Liver (tissue), 3 donors: ENCODE data around the gene PRSS8.

Experiments used
- FOXA1 ChIP-seq: IDR thresholded peaks from 2 replicates; pipeline ENCODE4 v1.6.1; 2016; ENCODE audit warnings: antibody characterized with exemption
- GABPA ChIP-seq, 2 donors: IDR thresholded peaks in 1 of 2; conservative IDR thresholded peaks in 1 of 2; 2 replicates each; pipeline ENCODE4 v1.6.1; 2016; ENCODE audit warnings: antibody characterized with exemption in 2 of 2, mild to moderate bottlenecking in 1 of 2, moderate library complexity in 1 of 2
- RXRA ChIP-seq, 2 donors: IDR thresholded peaks; 2 replicates each; pipeline ENCODE4 v1.6.1; 2017 to 2018; ENCODE audit warnings: antibody characterized with exemption in 2 of 2, mild to moderate bottlenecking in 1 of 2
- SP1 ChIP-seq: IDR thresholded peaks from 2 replicates; pipeline ENCODE4 v1.6.1; 2018; ENCODE audit warnings: antibody characterized with exemption, mild to moderate bottlenecking
- TAF1 ChIP-seq: conservative IDR thresholded peaks from 2 replicates; pipeline ENCODE4 v1.6.1; 2016; ENCODE audit warnings: antibody characterized with exemption, mild to moderate bottlenecking
- YY1 ChIP-seq: IDR thresholded peaks from 2 replicates; pipeline ENCODE4 v1.6.1; 2016; ENCODE audit warnings: antibody characterized with exemption, mild to moderate bottlenecking
- TF ChIP-seq, protein P1 (sequence below): fragments of 150-350 bp; IDR thresholded peaks from 2 replicates; pipeline ENCODE4 v1.5.1; 2017; ENCODE audit warnings: improper control_type of control experiment, low read depth, low read length; ENCODE audit not compliant: missing input control
- TF ChIP-seq, protein P2 (sequence below): IDR thresholded peaks from 2 replicates; pipeline ENCODE4 v1.6.1; 2016; ENCODE audit warnings: antibody characterized with exemption
- TF ChIP-seq, protein P3 (sequence below): IDR thresholded peaks from 2 replicates; pipeline ENCODE4 v1.6.1; 2016; ENCODE audit warnings: antibody characterized with exemption
- donor health status: healthy.
- donor health status: healthy.

DNA sequence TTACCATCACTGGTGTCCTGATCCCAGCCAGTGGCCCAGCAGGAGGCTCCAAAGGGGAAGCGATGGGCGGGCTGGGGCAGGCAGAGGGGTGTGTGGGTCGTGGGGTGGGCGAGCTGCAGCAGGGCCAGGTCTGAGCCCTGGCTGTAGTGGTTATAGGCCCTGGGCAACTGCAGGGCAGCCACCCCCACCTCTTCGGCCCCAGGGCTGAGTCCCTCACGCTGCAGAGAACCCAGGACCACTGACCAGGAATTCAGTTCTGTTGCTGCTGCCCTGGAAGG lies 49.0 kb downstream of the PRSS8 start:
- TF ChIP-seq RXRA (IDR thresholded peaks at IDR 0.05): no peak
- TF ChIP-seq, protein P1, sequence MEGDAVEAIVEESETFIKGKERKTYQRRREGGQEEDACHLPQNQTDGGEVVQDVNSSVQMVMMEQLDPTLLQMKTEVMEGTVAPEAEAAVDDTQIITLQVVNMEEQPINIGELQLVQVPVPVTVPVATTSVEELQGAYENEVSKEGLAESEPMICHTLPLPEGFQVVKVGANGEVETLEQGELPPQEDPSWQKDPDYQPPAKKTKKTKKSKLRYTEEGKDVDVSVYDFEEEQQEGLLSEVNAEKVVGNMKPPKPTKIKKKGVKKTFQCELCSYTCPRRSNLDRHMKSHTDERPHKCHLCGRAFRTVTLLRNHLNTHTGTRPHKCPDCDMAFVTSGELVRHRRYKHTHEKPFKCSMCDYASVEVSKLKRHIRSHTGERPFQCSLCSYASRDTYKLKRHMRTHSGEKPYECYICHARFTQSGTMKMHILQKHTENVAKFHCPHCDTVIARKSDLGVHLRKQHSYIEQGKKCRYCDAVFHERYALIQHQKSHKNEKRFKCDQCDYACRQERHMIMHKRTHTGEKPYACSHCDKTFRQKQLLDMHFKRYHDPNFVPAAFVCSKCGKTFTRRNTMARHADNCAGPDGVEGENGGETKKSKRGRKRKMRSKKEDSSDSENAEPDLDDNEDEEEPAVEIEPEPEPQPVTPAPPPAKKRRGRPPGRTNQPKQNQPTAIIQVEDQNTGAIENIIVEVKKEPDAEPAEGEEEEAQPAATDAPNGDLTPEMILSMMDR: no peak
- TF ChIP-seq YY1: no peak
- no peak for TF ChIP-seq FOXA1
- TF ChIP-seq, protein P2, sequence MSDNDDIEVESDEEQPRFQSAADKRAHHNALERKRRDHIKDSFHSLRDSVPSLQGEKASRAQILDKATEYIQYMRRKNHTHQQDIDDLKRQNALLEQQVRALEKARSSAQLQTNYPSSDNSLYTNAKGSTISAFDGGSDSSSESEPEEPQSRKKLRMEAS: no peak
- no peak for TF ChIP-seq TAF1
- TF ChIP-seq SP1: no peak
- TF ChIP-seq GABPA (IDR thresholded peaks at IDR 0.05 in 1 of 2, conservative IDR thresholded peaks at IDR 0.05 in 1 of 2): no peak
- TF ChIP-seq, protein P3, sequence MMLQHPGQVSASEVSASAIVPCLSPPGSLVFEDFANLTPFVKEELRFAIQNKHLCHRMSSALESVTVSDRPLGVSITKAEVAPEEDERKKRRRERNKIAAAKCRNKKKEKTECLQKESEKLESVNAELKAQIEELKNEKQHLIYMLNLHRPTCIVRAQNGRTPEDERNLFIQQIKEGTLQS: no peak
